ENCODE results near the gene TEX261. TPM values are rescaled to one million over a fixed set of nuclear protein-coding genes. Genes with fewer than 3 reads are reported as not detected.

TEX261 gene
- total RNA-seq, 1 donor from 2014 or later: 50.0 TPM

GRCh38 chr2:70964596-70965386, 29.9 kb downstream of the TEX261 start:
- DNase-seq (ENCODE audit: extremely low spot score, unreplicated experiment): peak; percentile 81

GRCh38 chr2:70964133-70964532, 30.5 kb downstream of the TEX261 start:
- H3K4me3 Mint-ChIP-seq: no peak overlapping the region
- no peaks in the 10 kb centered on the region for H3K36me3 Mint-ChIP-seq
- H3K27me3 Mint-ChIP-seq: peaks cover 63% of the 10 kb centered on the region
- H3K4me1 Mint-ChIP-seq (ENCODE audit: unreplicated experiment): peaks cover 5% of the 10 kb centered on the region
- H3K9me3 Mint-ChIP-seq: no peaks in the 10 kb centered on the region
- no peak for TF ChIP-seq CTCF (conservative IDR thresholded peaks at IDR 0.05)
- no peak for DNase-seq (ENCODE audit: extremely low spot score, unreplicated experiment)
- no peak overlapping the region for H3K27ac Mint-ChIP-seq

More at GRCh38 chr2:70964596-70965386, 29.9 kb downstream of the TEX261 start:
- Mint-ChIP-seq H3K9me3 (no peaks in the 10 kb centered on the region), H3K27me3 (peaks cover 65% of the 10 kb centered on the region), H3K27ac (no peak overlapping the region), H3K4me1 (ENCODE audit: unreplicated experiment) (peaks cover 5% of the 10 kb centered on the region), H3K4me3 (peak overlapping the region; percentile 77), H3K36me3 (no peaks in the 10 kb centered on the region)
- TF ChIP-seq CTCF (conservative IDR thresholded peaks at IDR 0.05): peak; percentile 92

- TF ChIP-seq CTCF (conservative IDR thresholded peaks at IDR 0.05): no peak
- peaks cover 5% of the 10 kb centered on the region for H3K4me1 Mint-ChIP-seq (ENCODE audit: unreplicated experiment)
- H3K4me3 Mint-ChIP-seq: no peak overlapping the region
- peaks cover 58% of the 10 kb centered on the region for H3K27me3 Mint-ChIP-seq
- H3K36me3 Mint-ChIP-seq: no peaks in the 10 kb centered on the region
- no peak overlapping the region for H3K27ac Mint-ChIP-seq
- DNase-seq (ENCODE audit: extremely low spot score, unreplicated experiment): peak; percentile 59
- no peaks in the 10 kb centered on the region for H3K9me3 Mint-ChIP-seq
Measured at GRCh38 chr2:70962885-70963878, 31.5 kb downstream of the TEX261 start.

- peak; percentile 66 for DNase-seq (ENCODE audit: extremely low spot score, unreplicated experiment)
- Mint-ChIP-seq H3K27ac (no peak overlapping the region), H3K9me3 (no peaks in the 10 kb centered on the region), H3K36me3 (no peaks in the 10 kb centered on the region), H3K4me3 (no peak overlapping the region), H3K27me3 (peaks cover 56% of the 10 kb centered on the region), H3K4me1 (ENCODE audit: unreplicated experiment) (peaks cover 5% of the 10 kb centered on the region)
- TF ChIP-seq CTCF (conservative IDR thresholded peaks at IDR 0.05): no peak
Measured at GRCh38 chr2:70962211-70962884, 32.3 kb downstream of the TEX261 start.

- H3K27me3 Mint-ChIP-seq: peaks cover 49% of the 10 kb centered on the region
- H3K36me3 Mint-ChIP-seq: no peaks in the 10 kb centered on the region
- peaks cover 5% of the 10 kb centered on the region for H3K4me1 Mint-ChIP-seq (ENCODE audit: unreplicated experiment)
- DNase-seq (ENCODE audit: extremely low spot score, unreplicated experiment): peak; percentile 37
- no peak for TF ChIP-seq CTCF (conservative IDR thresholded peaks at IDR 0.05)
- H3K9me3 Mint-ChIP-seq: no peaks in the 10 kb centered on the region
- H3K27ac Mint-ChIP-seq: no peak overlapping the region
- no peak overlapping the region for H3K4me3 Mint-ChIP-seq
Measured at GRCh38 chr2:70961648-70961994, 33.1 kb downstream of the TEX261 start.

Data from type B pancreatic cell (in vitro differentiated cells).